Transverse colon (tissue), 4 donors: ENCODE measurements around the gene SF3B3. TPM values are rescaled to one million over a fixed set of nuclear protein-coding genes. Genes with fewer than 3 reads are reported as not detected.

Experiments
- DNase-seq: peaks from one replicate; pipeline ENCODE4 v3.0.0-alpha.2; 2019
- H3K27ac ChIP-seq, 4 donors: fragments of 200-600 bp; sonication (generic); 2 replicates each; pipeline ENCODE4 v1.5.1; 2016 to 2018; ENCODE audit warnings: inconsistent platforms in 4 of 4
- H3K27me3 ChIP-seq: fragments of 200-600 bp; sonication (generic); 2 replicates; pipeline ENCODE4 v1.5.1; 2017; ENCODE audit warnings: inconsistent platforms
- H3K36me3 ChIP-seq, 4 donors: fragments of 200-600 bp; sonication (generic); 2 replicates each; pipeline ENCODE4 v1.5.1; 2017 to 2019; ENCODE audit warnings: inconsistent platforms in 4 of 4
- H3K4me1 ChIP-seq, 4 donors: fragments of 200-600 bp; sonication (generic); 2 replicates each; pipeline ENCODE4 v1.5.1; 2017 to 2020; ENCODE audit warnings: inconsistent platforms in 4 of 4
- H3K4me3 ChIP-seq, 4 donors: fragments of 200-600 bp; sonication (generic); 1 replicate in 1 of 4; 2 replicates in 3 of 4; pipeline versions ENCODE4 v1.5.1 to v1.6.1; 2017 to 2019; ENCODE audit warnings: inconsistent platforms in 4 of 4
- H3K9me3 ChIP-seq, 2 donors: fragments of 200-600 bp; sonication (generic); 2 replicates each; pipeline ENCODE4 v1.5.1; 2017 to 2019; ENCODE audit warnings: inconsistent platforms in 2 of 2
- EP300 ChIP-seq: sonication (generic); formaldehyde crosslinking; IDR thresholded peaks from one replicate; pipeline ENCODE4 v1.6.1; 2017; ENCODE audit warnings: antibody characterized with exemption, low read depth
- POLR2A ChIP-seq: fragments of 450-650 bp; IDR thresholded peaks from one replicate; pipeline ENCODE4 v1.6.1; 2016; ENCODE audit warnings: antibody characterized with exemption, mild to moderate bottlenecking, moderate library complexity
- POLR2AphosphoS5 ChIP-seq, 3 donors: sonication (generic); formaldehyde crosslinking; IDR thresholded peaks; one replicate each; pipeline ENCODE4 v1.6.1; 2016; ENCODE audit warnings: antibody characterized with exemption in 3 of 3
- WGBS, 2 donors: methylation state at CpG; one replicate each; pipeline ENCODE4 v1.1.5; 2018; ENCODE audit warnings: low coverage in 1 of 2; 5-methylcytosine and 5-hydroxymethylcytosine counted together
- in situ Hi-C, 4 donors: fragments of 200-750 bp; cut with MboI; loops; one replicate each; pipeline versions ENCODE4 v1.15.0 to v1.15.1; 2017; ENCODE audit warnings: low sequenced_read_pairs in 3 of 4, low pct_ligation_motif_present in 1 of 4, low pct_unique_long_range_greater_than_20kb in 1 of 4
- intact Hi-C: fragments of 100-400 bp; cut with DNase I; formaldehyde crosslinking; loops from one replicate; pipeline ENCODE4 v1.15.1; 2023; ENCODE audit warnings: low total_unique reads
- total RNA-seq, 4 donors: library from RNA; depleted of rRNA; stranded (reverse); fragments of >200 nt; gene quantifications; one replicate each; pipeline ENCODE4 v1.1.0, GENCODE V29; 2016
- TF ChIP-seq, protein P1 (sequence below), 5 experiments: fragments of 200-600 bp in 3 of 5; fragments of 450-650 bp in 2 of 5; sonication (generic) in 3 of 5; IDR thresholded peaks; 1 replicate in 2 of 5; 2 replicates in 3 of 5; pipeline ENCODE4 v1.5.1; 2016 to 2017; ENCODE audit warnings: antibody characterized with exemption in 5 of 5, inconsistent platforms in 3 of 5, mild to moderate bottlenecking in 2 of 5, moderate library complexity in 1 of 5

The SF3B3 gene
- total RNA-seq, 4 donors from 2014 or later: 59.5 to 135 (median 72.8) TPM

DNA sequence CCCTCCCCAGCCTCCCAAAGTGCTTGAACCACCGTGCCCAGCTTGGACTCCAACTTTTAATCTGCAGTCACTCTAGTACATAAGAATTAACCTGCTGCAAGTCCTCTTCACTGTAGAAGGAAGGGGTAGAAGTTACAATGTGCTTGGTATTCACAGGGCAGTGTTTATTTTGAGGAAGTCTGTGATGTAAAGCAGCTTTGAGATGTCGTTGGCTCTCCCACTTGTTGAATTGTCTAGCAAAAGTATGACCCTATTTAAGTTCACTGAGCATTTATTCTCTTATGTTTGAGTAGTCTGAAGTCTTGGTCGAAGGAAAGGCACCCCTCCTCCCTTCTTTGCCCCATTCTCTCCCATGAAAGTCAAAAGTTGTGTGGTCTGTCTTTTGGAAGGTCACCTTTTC is 28.2 kb downstream of the SF3B3 start:
- Histone ChIP-seq H3K4me3 (no peak overlapping the region), H3K36me3 (peaks cover 0 to 81% (median 38%) of the 10 kb centered on the region in 4 donors), H3K27me3 (no peaks in the 10 kb centered on the region), H3K4me1 (peaks cover 0 to 3% (median 0%) of the 10 kb centered on the region in 4 donors), H3K9me3 (no peaks in the 10 kb centered on the region), H3K27ac (peak overlapping the region in 1 of 4 donors; percentile 3)
- intact Hi-C loops (no loop called here), in situ Hi-C loops (no loop called here)
- DNase-seq: no peak
- WGBS, 2 donors: 75 to 93% methylated on average over 2 to 3 of the region's 3 CpGs
- TF ChIP-seq EP300 (no peak), POLR2A (no peak), POLR2AphosphoS5 (IDR thresholded peaks at IDR 0.05) (no peak)
- TF ChIP-seq, protein P1, sequence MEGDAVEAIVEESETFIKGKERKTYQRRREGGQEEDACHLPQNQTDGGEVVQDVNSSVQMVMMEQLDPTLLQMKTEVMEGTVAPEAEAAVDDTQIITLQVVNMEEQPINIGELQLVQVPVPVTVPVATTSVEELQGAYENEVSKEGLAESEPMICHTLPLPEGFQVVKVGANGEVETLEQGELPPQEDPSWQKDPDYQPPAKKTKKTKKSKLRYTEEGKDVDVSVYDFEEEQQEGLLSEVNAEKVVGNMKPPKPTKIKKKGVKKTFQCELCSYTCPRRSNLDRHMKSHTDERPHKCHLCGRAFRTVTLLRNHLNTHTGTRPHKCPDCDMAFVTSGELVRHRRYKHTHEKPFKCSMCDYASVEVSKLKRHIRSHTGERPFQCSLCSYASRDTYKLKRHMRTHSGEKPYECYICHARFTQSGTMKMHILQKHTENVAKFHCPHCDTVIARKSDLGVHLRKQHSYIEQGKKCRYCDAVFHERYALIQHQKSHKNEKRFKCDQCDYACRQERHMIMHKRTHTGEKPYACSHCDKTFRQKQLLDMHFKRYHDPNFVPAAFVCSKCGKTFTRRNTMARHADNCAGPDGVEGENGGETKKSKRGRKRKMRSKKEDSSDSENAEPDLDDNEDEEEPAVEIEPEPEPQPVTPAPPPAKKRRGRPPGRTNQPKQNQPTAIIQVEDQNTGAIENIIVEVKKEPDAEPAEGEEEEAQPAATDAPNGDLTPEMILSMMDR (IDR thresholded peaks at IDR 0.05): no peak

- no peak for TF ChIP-seq EP300
- no peak for TF ChIP-seq POLR2AphosphoS5 (IDR thresholded peaks at IDR 0.05)
- no peak for TF ChIP-seq POLR2A
- TF ChIP-seq, protein P1 (IDR thresholded peaks at IDR 0.05): no peak
- intact Hi-C loops (no loop called here), in situ Hi-C loops (no loop called here)
- Histone ChIP-seq H3K4me1 (peaks cover 0 to 3% (median 0%) of the 10 kb centered on the region in 4 donors), H3K27ac (peak overlapping the region in 1 of 4 donors; percentile 51), H3K4me3 (no peak overlapping the region), H3K27me3 (no peaks in the 10 kb centered on the region), H3K36me3 (peaks cover 0 to 83% (median 39%) of the 10 kb centered on the region in 4 donors), H3K9me3 (no peaks in the 10 kb centered on the region)
- 89 to 90% methylated on average over 6 to 8 of the region's 8 CpGs for WGBS, 2 donors
- DNase-seq: no peak
Measured at GRCh38 chr16:70552675-70553074, 29.1 kb downstream of the SF3B3 start.

GRCh38 chr16:70553645-70554044 is 30.0 kb downstream of the SF3B3 start:
- Histone ChIP-seq H3K36me3 (peaks cover 0 to 84% (median 39%) of the 10 kb centered on the region in 4 donors), H3K4me1 (peaks cover 0 to 3% (median 0%) of the 10 kb centered on the region in 4 donors), H3K9me3 (no peaks in the 10 kb centered on the region), H3K27me3 (no peaks in the 10 kb centered on the region), H3K4me3 (no peak overlapping the region), H3K27ac (peak overlapping the region in 3 of 4 donors; percentile 5 to 51 (median 17))
- TF ChIP-seq POLR2AphosphoS5 (IDR thresholded peaks at IDR 0.05): peak in 1 of 3 donors; percentile 14
- TF ChIP-seq EP300: no peak
- TF ChIP-seq POLR2A: no peak
- TF ChIP-seq, protein P1 (IDR thresholded peaks at IDR 0.05): no peak
- intact Hi-C loops: no loop called here
- DNase-seq: no peak
- in situ Hi-C loops: no loop called here

GRCh38 chr16:70556063-70556462 is 32.4 kb downstream of the SF3B3 start:
- Histone ChIP-seq H3K36me3 (peaks cover 0 to 85% (median 38%) of the 10 kb centered on the region in 4 donors), H3K27ac (no peak overlapping the region), H3K9me3 (no peaks in the 10 kb centered on the region), H3K4me1 (peaks cover 0 to 3% (median 0%) of the 10 kb centered on the region in 4 donors), H3K27me3 (no peaks in the 10 kb centered on the region), H3K4me3 (no peak overlapping the region)
- no peak for TF ChIP-seq POLR2AphosphoS5 (IDR thresholded peaks at IDR 0.05)
- no peak for TF ChIP-seq POLR2A
- TF ChIP-seq EP300: no peak
- no peak for DNase-seq
- 93 to 100% methylated on average over 2 to 3 of the region's 3 CpGs for WGBS, 2 donors
- in situ Hi-C loops (no loop called here), intact Hi-C loops (no loop called here)

DNA sequence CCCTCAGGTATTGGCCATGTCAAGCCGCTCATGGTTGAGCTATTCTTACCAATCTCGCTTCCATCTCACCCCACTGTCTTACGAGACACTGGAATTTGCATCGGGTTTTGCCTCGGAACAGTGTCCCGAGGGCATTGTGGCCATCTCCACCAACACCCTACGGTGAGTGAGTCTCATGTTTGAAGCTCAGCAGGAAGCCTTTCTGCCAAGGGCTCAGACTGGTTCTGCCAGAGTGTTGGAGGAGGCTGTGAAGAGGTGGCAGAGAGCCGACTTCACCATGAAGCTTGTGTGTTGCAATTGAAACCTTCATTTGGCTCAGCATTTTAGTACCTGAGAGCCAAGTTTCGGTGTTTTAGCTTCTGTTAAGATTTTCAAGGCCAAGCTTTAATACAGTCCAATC is 38.0 kb downstream of the SF3B3 start:
- TF ChIP-seq POLR2A (no peak), EP300 (no peak), POLR2AphosphoS5 (IDR thresholded peaks at IDR 0.05) (no peak)
- TF ChIP-seq, protein P1 (IDR thresholded peaks at IDR 0.05): no peak
- no peak for DNase-seq
- Histone ChIP-seq H3K9me3 (no peaks in the 10 kb centered on the region), H3K27ac (no peak overlapping the region), H3K4me3 (no peak overlapping the region), H3K36me3 (peaks cover 0 to 100% (median 52%) of the 10 kb centered on the region in 4 donors), H3K4me1 (no peaks in the 10 kb centered on the region), H3K27me3 (no peaks in the 10 kb centered on the region)
- 88 to 100% methylated on average over 3 to 9 of the region's 9 CpGs for WGBS, 2 donors
- in situ Hi-C loops: no loop called here
- intact Hi-C loops: loop anchor here (10.0 kb wide), 1 partner anchor 93 kb away; no protein-coding TSS in a partner anchor
